ENCODE measurements around the gene TLL1. TPM values are rescaled to one million over a fixed set of nuclear protein-coding genes. Genes with fewer than 3 reads are reported as not detected.

TLL1 gene
- total RNA-seq, 2 experiments from 2014 or later, result 0.44 to 3.9 TPM

GRCh38 chr4:165844161-165844560 lies 28.9 kb upstream of the TLL1 start:
- Histone ChIP-seq H3K36me3 (ENCODE audit: insufficient read depth, low read length) (no peaks in the 10 kb centered on the region), H3K79me2 (ENCODE audit: insufficient read depth, low read depth, low read length) (no peaks in the 10 kb centered on the region), H2AFZ (ENCODE audit: low read length) (no peak overlapping the region), H3K4me3 (ENCODE audit: low read depth, low read length, poor library complexity, severe bottlenecking) (no peak overlapping the region), H3K27ac (ENCODE audit: low read depth, low read length, poor library complexity, severe bottlenecking) (no peak overlapping the region), H3K9me3 (ENCODE audit: low read length) (no peaks in the 10 kb centered on the region), H4K20me1 (ENCODE audit: insufficient read depth, low read length) (no peaks in the 10 kb centered on the region; the same call in 1 of the 2 replicates), H3K4me2 (ENCODE audit: low read length) (no peak overlapping the region), H3K9me2 (ENCODE audit: insufficient read depth, low read length) (no peaks in the 10 kb centered on the region), H3K4me1 (ENCODE audit: insufficient read depth, low read length, poor library complexity, severe bottlenecking) (no peaks in the 10 kb centered on the region)
- intact Hi-C loops (cut with micrococcal nuclease; ENCODE audit: unreplicated experiment), result no loop called here
- ChIA-PET CTCF (ENCODE audit: unreplicated experiment) (no interaction called here), POLR2A (interaction anchor here (0.6 to 1.1 kb wide), 2 partner anchors 10 to 378 kb away, joined by 3 read pairs; no protein-coding TSS in a partner anchor)
- DNase-seq (ENCODE audit: low spot score), result no peak
- no peak for TF ChIP-seq EZH2phosphoT487 (IDR thresholded peaks at IDR 0.05; ENCODE audit: borderline replicate concordance, low read depth, low read length)
- TF ChIP-seq, protein P1, sequence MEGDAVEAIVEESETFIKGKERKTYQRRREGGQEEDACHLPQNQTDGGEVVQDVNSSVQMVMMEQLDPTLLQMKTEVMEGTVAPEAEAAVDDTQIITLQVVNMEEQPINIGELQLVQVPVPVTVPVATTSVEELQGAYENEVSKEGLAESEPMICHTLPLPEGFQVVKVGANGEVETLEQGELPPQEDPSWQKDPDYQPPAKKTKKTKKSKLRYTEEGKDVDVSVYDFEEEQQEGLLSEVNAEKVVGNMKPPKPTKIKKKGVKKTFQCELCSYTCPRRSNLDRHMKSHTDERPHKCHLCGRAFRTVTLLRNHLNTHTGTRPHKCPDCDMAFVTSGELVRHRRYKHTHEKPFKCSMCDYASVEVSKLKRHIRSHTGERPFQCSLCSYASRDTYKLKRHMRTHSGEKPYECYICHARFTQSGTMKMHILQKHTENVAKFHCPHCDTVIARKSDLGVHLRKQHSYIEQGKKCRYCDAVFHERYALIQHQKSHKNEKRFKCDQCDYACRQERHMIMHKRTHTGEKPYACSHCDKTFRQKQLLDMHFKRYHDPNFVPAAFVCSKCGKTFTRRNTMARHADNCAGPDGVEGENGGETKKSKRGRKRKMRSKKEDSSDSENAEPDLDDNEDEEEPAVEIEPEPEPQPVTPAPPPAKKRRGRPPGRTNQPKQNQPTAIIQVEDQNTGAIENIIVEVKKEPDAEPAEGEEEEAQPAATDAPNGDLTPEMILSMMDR (conservative IDR thresholded peaks at IDR 0.05; ENCODE audit: low read length), result no peak
- BruUV-seq (replicated peaks), result no TSS peak

- H3K79me2 ChIP-seq (ENCODE audit: insufficient read depth, low read depth, low read length), result no peaks in the 10 kb centered on the region
- no peak for TF ChIP-seq EZH2phosphoT487 (IDR thresholded peaks at IDR 0.05; ENCODE audit: borderline replicate concordance, low read depth, low read length)
- TF ChIP-seq, protein P1 (conservative IDR thresholded peaks at IDR 0.05; ENCODE audit: low read length), result no peak
- no peaks in the 10 kb centered on the region for H3K4me1 ChIP-seq (ENCODE audit: insufficient read depth, low read length, poor library complexity, severe bottlenecking)
- intact Hi-C loops (cut with micrococcal nuclease; ENCODE audit: unreplicated experiment), result no loop called here
- no TSS peak for BruUV-seq (replicated peaks)
- no peaks in the 10 kb centered on the region for H3K9me3 ChIP-seq (ENCODE audit: low read length)
- no peak overlapping the region for H3K4me2 ChIP-seq (ENCODE audit: low read length)
- ChIA-PET POLR2A (interaction anchor here (0.6 to 1.4 kb wide), 2 partner anchors 16 to 165 kb away, joined by 3 to 6 read pairs; no protein-coding TSS in a partner anchor), CTCF (ENCODE audit: unreplicated experiment) (no interaction called here)
- no peak overlapping the region for H3K4me3 ChIP-seq (ENCODE audit: low read depth, low read length, poor library complexity, severe bottlenecking)
- H3K36me3 ChIP-seq (ENCODE audit: insufficient read depth, low read length), result no peaks in the 10 kb centered on the region
- no peaks in the 10 kb centered on the region for H4K20me1 ChIP-seq (ENCODE audit: insufficient read depth, low read length)
- DNase-seq (ENCODE audit: low spot score), result no peak
- H2AFZ ChIP-seq (ENCODE audit: low read length), result no peak overlapping the region
- H3K9me2 ChIP-seq (ENCODE audit: insufficient read depth, low read length), result no peaks in the 10 kb centered on the region
- no peak overlapping the region for H3K27ac ChIP-seq (ENCODE audit: low read depth, low read length, poor library complexity, severe bottlenecking)
These were observed 21.8 kb upstream of the TLL1 start for GRCh38 chr4:165851256-165851655.

- no peak overlapping the region for H3K4me3 ChIP-seq (ENCODE audit: low read depth, low read length, poor library complexity, severe bottlenecking)
- no peaks in the 10 kb centered on the region for H3K9me3 ChIP-seq (ENCODE audit: low read length)
- TF ChIP-seq EZH2phosphoT487 (IDR thresholded peaks at IDR 0.05; ENCODE audit: borderline replicate concordance, low read depth, low read length), result no peak
- TF ChIP-seq, protein P1 (conservative IDR thresholded peaks at IDR 0.05; ENCODE audit: low read length), result no peak
- no peak overlapping the region for H2AFZ ChIP-seq (ENCODE audit: low read length)
- no peaks in the 10 kb centered on the region for H3K79me2 ChIP-seq (ENCODE audit: insufficient read depth, low read depth, low read length)
- POLR2A ChIA-PET, result no interaction called here
- no peaks in the 10 kb centered on the region for H3K9me2 ChIP-seq (ENCODE audit: insufficient read depth, low read length)
- H3K4me2 ChIP-seq (ENCODE audit: low read length), result no peak overlapping the region
- no peaks in the 10 kb centered on the region for H3K36me3 ChIP-seq (ENCODE audit: insufficient read depth, low read length)
- H4K20me1 ChIP-seq (ENCODE audit: insufficient read depth, low read length), result no peaks in the 10 kb centered on the region
- H3K27ac ChIP-seq (ENCODE audit: low read depth, low read length, poor library complexity, severe bottlenecking), result no peak overlapping the region
- H3K4me1 ChIP-seq (ENCODE audit: insufficient read depth, low read length, poor library complexity, severe bottlenecking), result no peaks in the 10 kb centered on the region
- CTCF ChIA-PET (ENCODE audit: unreplicated experiment), result no interaction called here
- no peak for DNase-seq (ENCODE audit: low spot score)
- intact Hi-C loops (cut with micrococcal nuclease; ENCODE audit: unreplicated experiment), result no loop called here
- BruUV-seq (replicated peaks), result no TSS peak
These were observed 17.8 kb upstream of the TLL1 start for GRCh38 chr4:165855191-165855590.
